HL-60 (cell line): ENCODE results near the gene ELAVL3.

Source experiments
- CTCF ChIP-seq: IDR thresholded peaks from one replicate; pipeline ENCODE4 v1.5.1; 2011; ENCODE audit warnings: low read length, control low read depth, inconsistent platforms; ENCODE audit not compliant: insufficient read depth
- GABPA ChIP-seq: IDR thresholded peaks from 2 replicates; pipeline ENCODE4 v1.6.1; 2012; ENCODE audit warnings: low read depth
- POLR2AphosphoS5 ChIP-seq: IDR thresholded peaks from 2 replicates; pipeline ENCODE4 v1.6.1; 2012; ENCODE audit warnings: low read depth
- TF ChIP-seq, protein P1 (sequence below): IDR thresholded peaks from 2 replicates; pipeline ENCODE4 v1.6.1; 2012; ENCODE audit warnings: low read depth; ENCODE audit not compliant: insufficient replicate concordance

GRCh38 chr19:11425719-11426457, 55.0 kb downstream of the ELAVL3 start:
- no peak for TF ChIP-seq POLR2AphosphoS5
- TF ChIP-seq GABPA: no peak
- TF ChIP-seq CTCF: no peak
- TF ChIP-seq, protein P1, sequence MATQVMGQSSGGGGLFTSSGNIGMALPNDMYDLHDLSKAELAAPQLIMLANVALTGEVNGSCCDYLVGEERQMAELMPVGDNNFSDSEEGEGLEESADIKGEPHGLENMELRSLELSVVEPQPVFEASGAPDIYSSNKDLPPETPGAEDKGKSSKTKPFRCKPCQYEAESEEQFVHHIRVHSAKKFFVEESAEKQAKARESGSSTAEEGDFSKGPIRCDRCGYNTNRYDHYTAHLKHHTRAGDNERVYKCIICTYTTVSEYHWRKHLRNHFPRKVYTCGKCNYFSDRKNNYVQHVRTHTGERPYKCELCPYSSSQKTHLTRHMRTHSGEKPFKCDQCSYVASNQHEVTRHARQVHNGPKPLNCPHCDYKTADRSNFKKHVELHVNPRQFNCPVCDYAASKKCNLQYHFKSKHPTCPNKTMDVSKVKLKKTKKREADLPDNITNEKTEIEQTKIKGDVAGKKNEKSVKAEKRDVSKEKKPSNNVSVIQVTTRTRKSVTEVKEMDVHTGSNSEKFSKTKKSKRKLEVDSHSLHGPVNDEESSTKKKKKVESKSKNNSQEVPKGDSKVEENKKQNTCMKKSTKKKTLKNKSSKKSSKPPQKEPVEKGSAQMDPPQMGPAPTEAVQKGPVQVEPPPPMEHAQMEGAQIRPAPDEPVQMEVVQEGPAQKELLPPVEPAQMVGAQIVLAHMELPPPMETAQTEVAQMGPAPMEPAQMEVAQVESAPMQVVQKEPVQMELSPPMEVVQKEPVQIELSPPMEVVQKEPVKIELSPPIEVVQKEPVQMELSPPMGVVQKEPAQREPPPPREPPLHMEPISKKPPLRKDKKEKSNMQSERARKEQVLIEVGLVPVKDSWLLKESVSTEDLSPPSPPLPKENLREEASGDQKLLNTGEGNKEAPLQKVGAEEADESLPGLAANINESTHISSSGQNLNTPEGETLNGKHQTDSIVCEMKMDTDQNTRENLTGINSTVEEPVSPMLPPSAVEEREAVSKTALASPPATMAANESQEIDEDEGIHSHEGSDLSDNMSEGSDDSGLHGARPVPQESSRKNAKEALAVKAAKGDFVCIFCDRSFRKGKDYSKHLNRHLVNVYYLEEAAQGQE: no peak
